Thyroid gland (tissue), 4 donors: ENCODE results near the gene SEC23IP.

Source experiments
- POLR2A ChIP-seq, 2 donors: fragments of 450-650 bp; IDR thresholded peaks; one replicate each; pipeline ENCODE4 v1.6.1; 2017; ENCODE audit warnings: antibody characterized with exemption in 2 of 2, mild to moderate bottlenecking in 2 of 2, moderate library complexity in 1 of 2
- TF ChIP-seq, protein P1 (sequence below), 6 experiments: fragments of 200-600 bp in 3 of 6; fragments of 450-650 bp in 3 of 6; sonication (generic) in 3 of 6; IDR thresholded peaks; one replicate each; pipeline ENCODE4 v1.5.1; 2016 to 2019; ENCODE audit warnings: antibody characterized with exemption in 6 of 6, mild to moderate bottlenecking in 2 of 6, inconsistent platforms in 1 of 6, moderate library complexity in 1 of 6

DNA sequence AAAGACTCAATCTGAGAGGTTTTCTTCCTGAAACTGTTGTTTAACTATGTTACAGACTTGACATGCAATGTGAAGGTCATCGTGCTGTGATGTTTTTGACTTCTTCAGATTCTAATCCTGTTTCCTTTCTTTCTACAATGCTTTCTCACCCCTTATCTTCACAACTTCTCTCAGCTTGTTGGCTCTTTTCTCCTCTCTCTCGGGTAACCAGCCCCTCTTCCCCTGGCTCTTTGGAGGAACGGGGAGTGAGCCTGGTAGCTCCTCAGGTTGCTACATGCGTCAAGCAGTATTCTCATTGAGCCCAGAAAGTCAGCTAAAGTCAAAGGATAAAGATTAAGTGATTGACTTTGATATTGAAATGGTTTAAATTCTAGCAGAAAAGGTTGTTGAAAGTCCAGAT is 40.1 kb downstream of the SEC23IP start:
- TF ChIP-seq POLR2A (IDR thresholded peaks at IDR 0.05): no peak
- TF ChIP-seq, protein P1, sequence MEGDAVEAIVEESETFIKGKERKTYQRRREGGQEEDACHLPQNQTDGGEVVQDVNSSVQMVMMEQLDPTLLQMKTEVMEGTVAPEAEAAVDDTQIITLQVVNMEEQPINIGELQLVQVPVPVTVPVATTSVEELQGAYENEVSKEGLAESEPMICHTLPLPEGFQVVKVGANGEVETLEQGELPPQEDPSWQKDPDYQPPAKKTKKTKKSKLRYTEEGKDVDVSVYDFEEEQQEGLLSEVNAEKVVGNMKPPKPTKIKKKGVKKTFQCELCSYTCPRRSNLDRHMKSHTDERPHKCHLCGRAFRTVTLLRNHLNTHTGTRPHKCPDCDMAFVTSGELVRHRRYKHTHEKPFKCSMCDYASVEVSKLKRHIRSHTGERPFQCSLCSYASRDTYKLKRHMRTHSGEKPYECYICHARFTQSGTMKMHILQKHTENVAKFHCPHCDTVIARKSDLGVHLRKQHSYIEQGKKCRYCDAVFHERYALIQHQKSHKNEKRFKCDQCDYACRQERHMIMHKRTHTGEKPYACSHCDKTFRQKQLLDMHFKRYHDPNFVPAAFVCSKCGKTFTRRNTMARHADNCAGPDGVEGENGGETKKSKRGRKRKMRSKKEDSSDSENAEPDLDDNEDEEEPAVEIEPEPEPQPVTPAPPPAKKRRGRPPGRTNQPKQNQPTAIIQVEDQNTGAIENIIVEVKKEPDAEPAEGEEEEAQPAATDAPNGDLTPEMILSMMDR (IDR thresholded peaks at IDR 0.05): no peak
